ENCODE results near the gene TTC39A. TPM values are rescaled to one million over a fixed set of nuclear protein-coding genes. Genes with fewer than 3 reads are reported as not detected.

The TTC39A gene
- total and polyA plus RNA-seq, 5 experiments from 2014 or later, result 0.19 TPM; not detected in 4

- POLR2A ChIA-PET, result interaction anchor here (1.0 kb wide), 1 partner anchor 42 kb away, joined by 4 read pairs; no protein-coding TSS in a partner anchor
- Mint-ChIP-seq H3K27me3 (no peaks in the 10 kb centered on the region), H3K4me3 (no peak overlapping the region), H3K4me1 (peaks cover 27 to 53% (median 51%) of the 10 kb centered on the region in 4 donors), H3K27ac (no peak overlapping the region), H3K9me3 (no peaks in the 10 kb centered on the region), H3K36me3 (peaks cover 0 to 7% (median 0%) of the 10 kb centered on the region in 3 donors)
- DNase-seq, result no peak
- ATAC-seq, result no peak
Observed at GRCh38 chr1:51237351-51238033, 92.9 kb downstream of the TTC39A start.

Other genes starting within 250 kb of the TTC39A start
- not detected for gene C1orf185, start 228.3 kb downstream of the TTC39A start, total RNA-seq
- not detected for gene C1orf185, start 228.3 kb downstream of the TTC39A start, polyA plus RNA-seq
- 10 to 100 TPM; 32.2 to 36.6 TPM for gene RNF11, start 94.3 kb downstream of the TTC39A start, total RNA-seq
- gene RNF11, start 94.3 kb downstream of the TTC39A start, polyA plus RNA-seq, result 10 to 100 TPM; 19.8 to 31.8 (median 27.2) TPM
- 10 to 100 TPM; 48.8 to 53.8 TPM for gene EPS15, start 188.7 kb upstream of the TTC39A start, total RNA-seq
- 10 to 100 TPM; 29.5 to 41.1 (median 30.0) TPM for gene EPS15, start 188.7 kb upstream of the TTC39A start, polyA plus RNA-seq